CD4-positive, alpha-beta memory T cell (primary cell): Measurements from ENCODE around the gene WDR45. TPM values are rescaled to one million over a fixed set of nuclear protein-coding genes. Genes with fewer than 3 reads are reported as not detected.
A peak's percentile ranks its signal among the peaks of the same experiment; 100 is the strongest.
"Not testable (repeated sequence)": the region's sequence is repeated elsewhere in the genome, so short reads cannot be mapped to it uniquely, and the experiment has no call there.

Experiments
- CTCF ChIA-PET: fragments of 350-600 bp; sonication (Branson Sonifier 250); formaldehyde crosslinking; loops from one replicate; lab custom pipeline; 2021; ENCODE audit warnings: inconsistent platforms; ENCODE audit not compliant: partially characterized antibody; lab: Charles Lee
- POLR2A ChIA-PET: fragments of 350-600 bp; sonication (Branson Sonifier 250); formaldehyde crosslinking; loops from one replicate; lab custom pipeline; 2021; ENCODE audit not compliant: partially characterized antibody; lab: Charles Lee
- DNase-seq, 5 donors: peaks; one replicate each; pipeline versions ENCODE4 v3.0.0 to v3.0.0-alpha.2; 2020 to 2022; ENCODE audit warnings: mixed read lengths in 1 of 5
- H3K27ac ChIP-seq: one replicate; pipeline ENCODE4 v1.7.0; 2013; ENCODE audit warnings: low read depth, low read length
- H3K27me3 ChIP-seq: 2 replicates; pipeline ENCODE4 v1.7.0; 2013; ENCODE audit warnings: mild to moderate bottlenecking, low read length, moderate library complexity; ENCODE audit not compliant: insufficient read depth
- H3K36me3 ChIP-seq: 2 replicates; pipeline ENCODE4 v1.7.0; 2013; ENCODE audit warnings: mild to moderate bottlenecking, low read length, moderate library complexity; ENCODE audit not compliant: insufficient read depth
- H3K4me1 ChIP-seq: 2 replicates; pipeline ENCODE4 v1.7.0; 2013; ENCODE audit warnings: mild to moderate bottlenecking, low read length, moderate library complexity; ENCODE audit not compliant: insufficient read depth
- H3K4me3 ChIP-seq, 2 donors: one replicate each; pipeline ENCODE4 v1.7.0; 2013; ENCODE audit warnings: low read length in 2 of 2, mild to moderate bottlenecking in 1 of 2
- H3K9me3 ChIP-seq, 2 donors: one replicate each; pipeline ENCODE4 v1.7.0; 2013; ENCODE audit warnings: low read length in 2 of 2, control low read depth in 1 of 2; ENCODE audit not compliant: control insufficient read depth in 1 of 2
- H3K27ac Mint-ChIP-seq, 7 donors: one replicate each; pipeline ENCODE4 v1.8.0; 2020 to 2021; ENCODE audit warnings: mixed read lengths in 7 of 7, mild to moderate bottlenecking in 6 of 7, inconsistent platforms in 3 of 7, moderate library complexity in 3 of 7
- H3K27me3 Mint-ChIP-seq, 2 donors: one replicate each; pipeline ENCODE4 v1.8.0; 2020 to 2021; ENCODE audit warnings: mixed read lengths in 2 of 2
- H3K36me3 Mint-ChIP-seq, 2 donors: one replicate each; pipeline ENCODE4 v1.8.0; 2020 to 2021; ENCODE audit warnings: mixed read lengths in 2 of 2, inconsistent platforms in 1 of 2, mild to moderate bottlenecking in 1 of 2
- H3K4me1 Mint-ChIP-seq, 4 donors: one replicate each; pipeline ENCODE4 v1.8.0; 2020 to 2021; ENCODE audit warnings: mixed read lengths in 4 of 4, mild to moderate bottlenecking in 1 of 4
- H3K4me3 Mint-ChIP-seq, 8 donors: one replicate each; pipeline ENCODE4 v1.8.0; 2020 to 2021; ENCODE audit warnings: mixed read lengths in 8 of 8, mild to moderate bottlenecking in 7 of 8, moderate library complexity in 6 of 8, inconsistent platforms in 3 of 8
- H3K9me3 Mint-ChIP-seq, 8 donors: one replicate each; pipeline ENCODE4 v1.8.0; 2020 to 2021; ENCODE audit warnings: mixed read lengths in 8 of 8, mild to moderate bottlenecking in 5 of 8, inconsistent platforms in 3 of 8, moderate library complexity in 1 of 8
- intact Hi-C: fragments of 100-400 bp; cut with micrococcal nuclease; formaldehyde crosslinking; loops from one replicate; pipeline ENCODE4 v1.15.1; 2023
- polyA plus RNA-seq, 2 donors: library from polyadenylated mRNA; unstranded; fragments of 300-500 nt; fragmentation: Illumina TruSeq; gene quantifications; one replicate each; pipeline ENCODE4 v1.2.3, GENCODE V29; 2021
- total RNA-seq, 2 experiments: library from RNA; stranded (reverse); gene quantifications; one replicate each; pipeline ENCODE4 v1.2.3, GENCODE V29; 2021

Gene WDR45
- total RNA-seq (100 to 1,000 TPM; 102 to 126 TPM), polyA plus RNA-seq (10 to 100 TPM; 43.2 to 57.3 TPM)

GRCh38 chrX:49079489-49080428, at the start of gene WDR45:
TSS of gene WDR45 (minus strand) at chrX:49079887. CDS start at chrX:49078095, 1,792 bp downstream.
- H3K4me3 Mint-ChIP-seq = peak within 1 kb of the TSS; percentile 89 to 97 (median 96)
- Histone ChIP-seq H3K9me3 (no peaks in the 10 kb centered on the region), H3K27me3 (no peaks in the 10 kb centered on the region), H3K36me3 (no peaks in the 10 kb centered on the region), H3K4me1 (peaks cover 8% of the 10 kb centered on the region), H3K4me3 (peak within 1 kb of the TSS; percentile 47 to 80), H3K27ac (peak within 1 kb of the TSS; percentile 96)
- H3K36me3 Mint-ChIP-seq = peaks cover 0 to 20% of the 10 kb centered on the region in 2 donors
- ChIA-PET POLR2A (interaction anchor here (0.5 to 2.4 kb wide), 23 partner anchors 9 to 506 kb away, joined by 3 to 16 read pairs (median 4); partner anchors contain the start of genes CCDC120, CCDC22, GPKOW and GRIPAP1), CTCF (interaction anchor here (0.8 to 1.1 kb wide), 3 partner anchors 12 to 100 kb away, joined by 3 read pairs; no protein-coding TSS in a partner anchor)
- H3K9me3 Mint-ChIP-seq = peaks cover 0 to 4% (median 0%) of the 10 kb centered on the region in 8 donors
- H3K4me1 Mint-ChIP-seq = peaks cover 4 to 15% (median 10%) of the 10 kb centered on the region in 4 donors
- intact Hi-C loops = loop anchor here (10.0 kb wide), 2 partner anchors 85 to 185 kb away; partner anchors contain the start of genes FOXP3, MAGIX and PPP1R3F
- H3K27ac Mint-ChIP-seq = peak within 1 kb of the TSS; percentile 97 to 99 (median 99)
- no peaks in the 10 kb centered on the region for H3K27me3 Mint-ChIP-seq
- DNase-seq = peak; percentile 64 to 85 (median 71)

- POLR2A ChIA-PET = no interaction called here
- Mint-ChIP-seq H3K4me1 (no peaks in the 10 kb centered on the region), H3K4me3 (no peak overlapping the region), H3K27me3 (no peaks in the 10 kb centered on the region), H3K36me3 (no peaks in the 10 kb centered on the region), H3K27ac (no peak overlapping the region), H3K9me3 (peaks cover 0 to 2% (median 0%) of the 10 kb centered on the region in 8 donors)
- intact Hi-C loops = no loop called here
- no peaks in the 10 kb centered on the region for H3K4me1 ChIP-seq
- DNase-seq = no peak
- no peak overlapping the region for H3K4me3 ChIP-seq
- no peaks in the 10 kb centered on the region for H3K9me3 ChIP-seq
- no peaks in the 10 kb centered on the region for H3K36me3 ChIP-seq
- no peak overlapping the region for H3K27ac ChIP-seq
- no peaks in the 10 kb centered on the region for H3K27me3 ChIP-seq
- CTCF ChIA-PET = no interaction called here
These were observed 49.7 kb upstream of the WDR45 start for GRCh38 chrX:49129427-49129826.

GRCh38 chrX:49127742-49128258, 48.1 kb upstream of the WDR45 start:
- H3K4me3 Mint-ChIP-seq, CTCF ChIA-PET, H3K9me3 ChIP-seq, intact Hi-C loops, H3K27me3 ChIP-seq, POLR2A ChIA-PET, H3K4me1 ChIP-seq, H3K27ac ChIP-seq, H3K36me3 ChIP-seq, DNase-seq, H3K4me3 ChIP-seq, H3K9me3 Mint-ChIP-seq, H3K36me3 Mint-ChIP-seq, H3K27me3 Mint-ChIP-seq, H3K27ac Mint-ChIP-seq: not testable (repeated sequence)
- H3K4me1 Mint-ChIP-seq = peaks cover 6 to 11% (median 9%) of the 10 kb centered on the region in 4 donors

GRCh38 chrX:49122499-49122898, 42.8 kb upstream of the WDR45 start:
- Mint-ChIP-seq H3K9me3 (peaks cover 0 to 2% (median 0%) of the 10 kb centered on the region in 8 donors), H3K27ac (peak overlapping the region in 5 of 7 donors; percentile 93 to 99 (median 97)), H3K4me1 (peaks cover 17 to 33% (median 24%) of the 10 kb centered on the region in 4 donors), H3K4me3 (peak overlapping the region in 7 of 8 donors; percentile 20 to 98 (median 96)), H3K27me3 (no peaks in the 10 kb centered on the region), H3K36me3 (peaks cover 15 to 31% of the 10 kb centered on the region in 2 donors)
- peaks cover 15% of the 10 kb centered on the region for H3K4me1 ChIP-seq
- H3K27me3 ChIP-seq = no peaks in the 10 kb centered on the region
- peaks cover 10% of the 10 kb centered on the region for H3K36me3 ChIP-seq
- ChIA-PET POLR2A (interaction anchor here (0.6 to 1.3 kb wide), 2 partner anchors 12 to 42 kb away, joined by 3 to 4 read pairs; no protein-coding TSS in a partner anchor), CTCF (no interaction called here)
- peak overlapping the region; percentile 85 for H3K27ac ChIP-seq
- H3K9me3 ChIP-seq = no peaks in the 10 kb centered on the region
- DNase-seq = no peak
- H3K4me3 ChIP-seq = peak overlapping the region; percentile 65 to 84
- intact Hi-C loops = loop anchor here (2.0 to 5.0 kb wide), 5 partner anchors 22 to 165 kb away; partner anchors contain the start of genes OTUD5 and TFE3

- Histone ChIP-seq H3K9me3 (no peaks in the 10 kb centered on the region), H3K27me3 (no peaks in the 10 kb centered on the region), H3K4me3 (no peak overlapping the region), H3K4me1 (peaks cover 34% of the 10 kb centered on the region), H3K36me3 (peaks cover 19% of the 10 kb centered on the region), H3K27ac (no peak overlapping the region)
- Mint-ChIP-seq H3K36me3 (peaks cover 25 to 47% of the 10 kb centered on the region in 2 donors), H3K9me3 (no peaks in the 10 kb centered on the region), H3K27ac (no peak overlapping the region), H3K4me1 (peaks cover 23 to 50% (median 33%) of the 10 kb centered on the region in 4 donors), H3K4me3 (peak overlapping the region in 2 of 8 donors; percentile 25 to 73), H3K27me3 (no peaks in the 10 kb centered on the region)
- DNase-seq = no peak
- CTCF ChIA-PET = no interaction called here
- intact Hi-C loops = loop anchor here (5.0 kb wide), 2 partner anchors 78 to 163 kb away; partner anchors contain the start of genes OTUD5 and TFE3
- POLR2A ChIA-PET = no interaction called here
These were observed 40.4 kb upstream of the WDR45 start for GRCh38 chrX:49120091-49120490.

- CTCF ChIA-PET = no interaction called here
- peaks cover 25 to 47% of the 10 kb centered on the region in 2 donors for H3K36me3 Mint-ChIP-seq
These were observed 37.9 kb upstream of the WDR45 start for GRCh38 chrX:49117581-49117980.

More at GRCh38 chrX:49117581-49117980, 37.9 kb upstream of the WDR45 start:
- peak overlapping the region; percentile 34 for H3K27ac ChIP-seq
- peaks cover 29% of the 10 kb centered on the region for H3K4me1 ChIP-seq
- POLR2A ChIA-PET = interaction anchor here (0.9 kb wide), 1 partner anchor 37 kb away, joined by 3 read pairs; no protein-coding TSS in a partner anchor
- peak overlapping the region; percentile 87 to 93 (median 89) for H3K4me3 Mint-ChIP-seq
- H3K27me3 ChIP-seq = no peaks in the 10 kb centered on the region
- H3K27ac Mint-ChIP-seq = peak overlapping the region; percentile 72 to 97 (median 93)
- H3K9me3 ChIP-seq = no peaks in the 10 kb centered on the region
- DNase-seq = no peak
- no peaks in the 10 kb centered on the region for H3K9me3 Mint-ChIP-seq
- no peaks in the 10 kb centered on the region for H3K27me3 Mint-ChIP-seq
- intact Hi-C loops = no loop called here
- peaks cover 16 to 37% (median 23%) of the 10 kb centered on the region in 4 donors for H3K4me1 Mint-ChIP-seq
- peaks cover 28% of the 10 kb centered on the region for H3K36me3 ChIP-seq
- peak overlapping the region; percentile 11 to 43 for H3K4me3 ChIP-seq
